ENCODE results near the gene SPACA6.
"Not testable (repeated sequence)": the region's sequence is repeated elsewhere in the genome, so short reads cannot be mapped to it uniquely, and the experiment has no call there.

Gene SPACA6

DNA sequence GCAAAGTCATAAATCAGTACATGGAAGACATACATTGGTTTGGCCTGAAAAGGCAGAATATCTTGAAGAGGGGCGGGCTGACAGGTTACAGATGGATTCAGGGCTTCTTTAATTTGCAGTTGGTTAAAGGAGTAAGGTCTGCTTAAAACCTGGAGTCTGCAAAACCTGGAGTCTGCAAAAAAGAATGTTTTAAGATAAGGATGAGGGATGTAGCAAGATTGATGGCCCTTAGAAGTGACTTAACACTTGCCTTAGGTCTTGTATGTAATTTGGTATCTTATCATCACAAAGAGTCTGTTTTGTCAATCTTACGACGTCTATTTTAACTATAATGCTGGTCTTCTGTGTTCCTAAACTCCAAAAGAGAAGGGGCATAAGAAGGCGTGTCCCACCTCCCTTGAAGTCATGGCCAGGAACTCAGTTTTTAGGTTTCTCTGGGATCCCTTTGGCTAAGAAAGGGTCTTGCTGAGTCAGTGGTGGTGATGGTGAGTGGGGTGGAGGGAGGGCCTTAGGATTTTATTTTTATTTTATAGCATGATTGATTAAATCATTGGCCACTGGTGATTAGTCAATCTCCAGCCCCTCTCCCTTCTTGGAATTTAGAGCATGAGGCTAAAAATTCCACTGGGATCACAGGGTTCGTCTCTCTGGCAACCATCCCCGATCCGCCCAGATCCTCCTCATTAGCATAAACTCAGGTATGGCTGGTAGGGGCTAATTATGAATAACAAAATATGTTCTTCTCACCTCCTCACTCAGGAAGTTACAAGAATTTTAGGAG is 40.8 kb downstream of the SPACA6 start:
- no peak for DNase-seq (ENCODE audit: low read depth, low spot score)

DNA sequence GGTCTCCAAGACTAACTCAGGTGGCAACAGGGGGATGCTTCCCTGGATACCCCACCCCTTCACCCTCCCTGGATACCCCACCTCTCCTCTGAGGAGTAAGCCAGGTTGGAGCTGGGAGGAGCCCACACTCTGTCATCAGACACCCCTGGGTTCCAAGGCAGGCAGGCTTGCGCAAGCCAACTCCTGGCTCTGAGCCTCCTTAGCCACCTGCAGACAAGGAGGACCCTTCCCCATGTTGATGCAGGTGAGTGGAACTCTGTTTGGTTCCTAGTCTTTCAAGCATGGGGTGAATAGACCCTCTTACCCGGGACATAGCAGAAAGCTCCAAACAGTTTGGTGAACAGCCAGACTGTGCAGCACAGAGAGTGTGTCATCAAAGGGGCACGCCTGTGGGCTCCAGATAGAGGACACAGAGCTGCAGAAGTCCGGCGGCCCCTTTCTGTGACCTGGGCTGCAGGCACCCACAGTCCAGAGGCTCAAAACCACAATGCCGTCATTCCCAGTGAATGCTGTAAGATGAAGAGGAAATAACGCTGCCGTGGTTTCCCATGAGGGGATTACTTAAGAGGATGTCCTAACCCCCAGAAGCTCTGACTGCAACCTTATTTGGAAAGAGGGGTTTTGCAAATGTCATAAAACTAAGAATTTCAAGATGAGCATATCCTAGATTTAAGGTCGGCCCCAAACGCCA is 42.8 kb downstream of the SPACA6 start:
- no peak for DNase-seq (ENCODE audit: low read depth, low spot score)

DNA sequence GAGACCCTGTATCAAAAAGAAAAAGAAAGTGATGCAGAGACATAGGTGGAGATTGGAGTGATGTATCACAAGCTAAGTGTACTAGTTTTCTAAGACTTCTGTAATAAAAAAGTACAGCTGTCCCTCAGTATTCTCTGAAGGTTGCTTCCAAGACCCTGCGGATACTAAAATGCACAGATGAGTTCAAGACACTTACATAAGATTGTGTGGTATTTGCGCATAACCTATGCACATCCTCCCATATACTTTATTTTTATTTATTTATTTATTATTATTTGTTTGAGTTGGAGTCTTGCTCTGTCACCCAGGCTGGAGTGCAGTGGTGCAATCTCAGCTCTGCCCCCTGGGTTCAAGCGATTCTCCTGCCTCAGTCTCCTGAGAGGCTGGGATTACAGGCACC is 44.3 kb downstream of the SPACA6 start:
- DNase-seq (ENCODE audit: low read depth, low spot score): no peak

DNA sequence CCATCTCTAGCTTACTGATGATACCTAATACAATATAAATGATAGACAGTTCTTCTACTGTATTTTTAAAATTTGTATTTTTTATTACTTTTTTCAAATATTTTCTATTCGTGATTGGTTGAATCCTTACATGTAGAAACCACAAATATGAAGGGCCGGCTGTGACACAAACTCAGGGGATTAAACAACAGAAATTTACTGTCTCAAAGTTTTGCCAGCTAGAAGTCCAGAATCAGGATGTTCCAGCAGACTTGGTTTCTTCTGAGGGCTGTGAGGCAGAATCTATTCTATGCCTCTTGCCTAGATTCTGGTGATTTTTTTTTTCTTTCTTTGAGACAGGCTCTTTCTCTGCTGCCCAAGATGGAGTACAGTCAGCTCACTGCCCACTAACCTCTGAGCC is 44.8 kb downstream of the SPACA6 start:
- DNase-seq (ENCODE audit: low read depth, low spot score): no peak

DNA sequence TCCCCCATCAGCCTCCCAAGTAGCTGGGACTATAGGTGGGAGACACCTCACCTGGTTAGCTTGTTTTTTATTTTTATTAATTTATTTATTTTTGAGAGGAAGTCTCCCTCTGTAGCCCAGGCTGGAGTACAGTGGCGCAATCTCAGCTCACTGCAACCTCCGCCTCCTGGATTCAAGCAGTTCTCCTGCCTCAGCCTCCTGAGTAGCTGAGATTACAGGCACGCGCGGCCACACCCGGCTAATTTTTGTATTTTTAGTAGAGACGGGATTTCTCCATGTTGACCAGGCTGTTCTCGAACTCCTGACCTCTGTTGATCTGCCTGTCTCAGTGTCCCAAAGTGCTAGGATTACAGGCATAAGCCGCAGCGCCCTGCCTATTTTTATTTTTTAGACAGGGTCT is 45.4 kb downstream of the SPACA6 start:
- not testable (repeated sequence) for DNase-seq (ENCODE audit: low read depth, low spot score)

GRCh38 chr19:51739466-51740213 is 46.5 kb downstream of the SPACA6 start:
- DNase-seq (ENCODE audit: low read depth, low spot score): no peak

DNA sequence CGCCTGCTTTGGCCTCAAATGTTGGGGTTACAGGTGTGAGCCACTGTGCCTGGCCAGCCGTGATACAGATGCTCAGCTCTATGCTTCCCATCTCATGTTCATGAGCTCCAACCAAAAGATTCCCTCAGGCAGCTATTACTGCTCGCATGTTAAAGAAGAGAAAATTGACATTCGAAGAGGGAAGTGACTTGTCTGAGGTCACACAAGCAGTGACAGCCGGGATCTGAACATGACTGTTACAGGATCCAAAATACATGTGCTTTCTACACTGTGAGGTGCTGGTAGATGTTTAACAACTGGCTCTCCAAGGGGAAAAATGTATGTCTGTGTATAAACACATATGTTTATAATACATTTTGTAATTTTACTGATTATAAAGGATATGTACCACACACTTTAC is 47.2 kb downstream of the SPACA6 start:
- DNase-seq (ENCODE audit: low read depth, low spot score): no peak

DNA sequence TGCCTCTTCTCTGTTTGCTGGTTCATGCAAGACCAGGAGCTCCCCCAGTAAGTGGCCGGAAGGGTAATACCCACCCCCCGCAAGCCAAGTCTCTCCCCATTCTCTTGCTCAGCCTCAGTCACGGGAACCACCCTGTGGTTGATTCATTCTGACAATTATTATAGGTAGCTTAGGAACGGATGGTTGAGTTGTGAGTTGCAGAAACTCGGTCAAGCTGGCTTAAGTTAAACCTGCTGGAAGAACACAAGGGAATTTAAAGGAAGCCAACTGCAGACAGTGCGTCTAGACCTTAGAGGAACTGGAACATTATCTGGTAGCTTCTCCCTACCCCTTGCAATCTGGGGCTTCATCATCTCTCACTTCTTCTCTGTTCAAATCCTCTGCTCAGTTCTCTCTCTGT is 49.7 kb downstream of the SPACA6 start:
- DNase-seq (ENCODE audit: low read depth, low spot score): no peak

GRCh38 chr19:51743405-51743804 is 50.3 kb downstream of the SPACA6 start:
- no peak for DNase-seq (ENCODE audit: low read depth, low spot score)

DNA sequence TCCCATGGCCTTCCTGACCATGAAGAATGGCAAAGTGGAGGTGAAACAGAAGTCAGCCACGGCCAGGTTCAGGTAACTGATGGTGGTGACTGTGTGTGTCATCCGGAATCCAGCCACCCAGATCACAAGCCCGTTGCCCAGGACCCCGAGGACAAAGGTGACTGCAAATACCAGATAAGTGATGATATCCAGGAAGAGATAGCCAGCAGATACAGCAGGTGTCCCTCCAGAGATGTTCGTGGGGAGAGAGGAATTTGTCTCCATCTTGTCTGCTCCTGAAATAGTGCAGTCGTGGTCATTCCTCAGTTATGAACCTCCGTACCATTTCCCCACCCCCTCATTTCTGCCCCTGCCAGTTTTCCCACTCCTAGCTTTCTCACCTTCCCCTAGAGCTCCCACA is 53.6 kb downstream of the SPACA6 start:
- DNase-seq (ENCODE audit: low read depth, low spot score): no peak

- DNase-seq (ENCODE audit: low read depth, low spot score): peak; percentile 31
Observed at GRCh38 chr19:51749979-51750378, 56.8 kb downstream of the SPACA6 start.

DNA sequence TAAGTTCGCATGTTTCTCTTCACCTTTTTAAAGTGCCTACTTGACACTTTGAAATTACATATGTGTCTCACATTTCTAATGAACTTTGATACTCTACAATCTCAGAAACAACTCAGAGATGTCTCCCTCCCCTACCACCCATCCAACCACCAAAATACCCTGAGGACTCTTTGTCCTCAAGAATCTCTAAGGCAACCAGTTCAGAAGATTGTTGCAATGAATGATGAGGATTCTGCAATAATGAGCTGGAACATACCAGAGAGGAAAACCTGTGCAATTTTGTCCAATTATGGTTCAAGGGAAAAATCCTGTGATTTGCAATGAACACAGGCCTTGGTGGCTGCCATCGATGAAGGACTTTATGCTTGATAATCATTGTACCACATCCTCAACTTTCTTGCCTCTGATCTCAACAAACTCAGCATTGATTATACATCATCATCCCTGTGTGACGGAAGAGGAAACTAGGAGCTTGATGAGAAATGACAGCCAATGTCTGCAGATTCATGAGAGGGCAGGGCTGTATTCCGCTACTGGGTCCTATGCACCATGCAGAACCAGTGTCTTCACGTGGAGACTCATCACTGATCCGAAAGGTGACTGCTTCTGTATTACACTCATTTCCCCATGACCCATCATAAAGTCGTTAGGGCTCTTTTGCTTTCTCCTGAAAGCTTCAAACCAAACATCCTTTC is 57.4 kb downstream of the SPACA6 start:
- peak; percentile 3 for DNase-seq (ENCODE audit: low read depth, low spot score)

DNA sequence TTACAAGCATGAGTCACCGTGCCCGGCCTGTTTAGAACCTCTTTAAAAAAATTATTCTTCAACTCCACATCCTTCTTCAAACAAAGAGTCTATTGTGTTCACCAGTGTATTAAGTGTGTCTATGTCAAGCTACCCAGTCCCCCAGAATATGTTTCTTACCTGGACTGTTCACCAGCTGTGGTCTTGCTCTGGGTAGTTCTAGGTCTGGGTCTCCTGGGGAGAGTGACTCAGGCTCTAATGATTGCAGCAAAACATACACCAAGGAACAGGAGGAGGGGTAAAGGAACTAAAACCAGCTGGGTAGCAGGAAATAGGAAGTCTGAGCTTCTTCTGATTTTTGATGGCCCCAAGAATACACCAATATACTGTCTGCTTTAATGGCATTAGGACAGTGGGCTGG is 58.5 kb downstream of the SPACA6 start, which contains the start of gene FPR1:
FPR1 (minus strand) TSS at position 224 of the 400 bp plus-strand sequence. CDS start 4,884 bp downstream, outside the sequence.
- no peak for DNase-seq (ENCODE audit: low read depth, low spot score)

GRCh38 chr19:51754109-51754508 is 61.0 kb downstream of the SPACA6 start:
- DNase-seq (ENCODE audit: low read depth, low spot score): no peak

GRCh38 chr19:51754770-51755169 is 61.6 kb downstream of the SPACA6 start:
- no peak for DNase-seq (ENCODE audit: low read depth, low spot score)

Data from astrocyte of the hippocampus (primary cell).